ENCODE data around the gene SLC11A1.

GRCh38 chr2:218340656-218341055 is 41.4 kb upstream of the SLC11A1 start:
- TF ChIP-seq, protein P1, sequence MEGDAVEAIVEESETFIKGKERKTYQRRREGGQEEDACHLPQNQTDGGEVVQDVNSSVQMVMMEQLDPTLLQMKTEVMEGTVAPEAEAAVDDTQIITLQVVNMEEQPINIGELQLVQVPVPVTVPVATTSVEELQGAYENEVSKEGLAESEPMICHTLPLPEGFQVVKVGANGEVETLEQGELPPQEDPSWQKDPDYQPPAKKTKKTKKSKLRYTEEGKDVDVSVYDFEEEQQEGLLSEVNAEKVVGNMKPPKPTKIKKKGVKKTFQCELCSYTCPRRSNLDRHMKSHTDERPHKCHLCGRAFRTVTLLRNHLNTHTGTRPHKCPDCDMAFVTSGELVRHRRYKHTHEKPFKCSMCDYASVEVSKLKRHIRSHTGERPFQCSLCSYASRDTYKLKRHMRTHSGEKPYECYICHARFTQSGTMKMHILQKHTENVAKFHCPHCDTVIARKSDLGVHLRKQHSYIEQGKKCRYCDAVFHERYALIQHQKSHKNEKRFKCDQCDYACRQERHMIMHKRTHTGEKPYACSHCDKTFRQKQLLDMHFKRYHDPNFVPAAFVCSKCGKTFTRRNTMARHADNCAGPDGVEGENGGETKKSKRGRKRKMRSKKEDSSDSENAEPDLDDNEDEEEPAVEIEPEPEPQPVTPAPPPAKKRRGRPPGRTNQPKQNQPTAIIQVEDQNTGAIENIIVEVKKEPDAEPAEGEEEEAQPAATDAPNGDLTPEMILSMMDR (IDR thresholded peaks at IDR 0.05): no peak
- no peak for TF ChIP-seq POLR2AphosphoS5 (IDR thresholded peaks at IDR 0.05)

Measured in upper lobe of left lung (tissue), 4 donors.